Stimulated activated CD8-positive, alpha-beta memory T cell treated with anti-CD3 and anti-CD28 coated beads, Interleukin-12 subunit alpha, Interleukin-12 subunit beta, amount 100 ng/mL, for 24 hours (primary cell): Measurements from ENCODE around the gene M1AP.
"Not testable (repeated sequence)": the region's sequence is repeated elsewhere in the genome, so short reads cannot be mapped to it uniquely, and the experiment has no call there.

Source experiments
- DNase-seq: peaks from one replicate; pipeline ENCODE4 v3.0.0-alpha.2; 2020; ENCODE audit errors: extremely low read depth

Gene M1AP

GRCh38 chr2:74564222-74564621, 83.9 kb downstream of the M1AP start:
- no peak for DNase-seq

GRCh38 chr2:74562126-74562775, 85.9 kb downstream of the M1AP start:
- no peak for DNase-seq

- DNase-seq, result not testable (repeated sequence)
Measured at GRCh38 chr2:74561022-74561421, 87.1 kb downstream of the M1AP start.

- DNase-seq, result no peak
Measured at GRCh38 chr2:74560591-74560990, 87.5 kb downstream of the M1AP start.

- DNase-seq, result no peak
Measured at GRCh38 chr2:74559912-74560311, 88.2 kb downstream of the M1AP start.

GRCh38 chr2:74558284-74559230, 89.6 kb downstream of the M1AP start:
- no peak for DNase-seq

GRCh38 chr2:74556831-74557370, 91.2 kb downstream of the M1AP start:
- no peak for DNase-seq

GRCh38 chr2:74556159-74556558, 92.0 kb downstream of the M1AP start:
- DNase-seq, result no peak

GRCh38 chr2:74555610-74556103, 92.5 kb downstream of the M1AP start:
- no peak for DNase-seq

- DNase-seq, result no peak
Measured at GRCh38 chr2:74554820-74555531, 93.2 kb downstream of the M1AP start.

GRCh38 chr2:74553892-74554819, 94.0 kb downstream of the M1AP start, which contains the start of the genes DOK1 and LOXL3:
Gene DOK1 (plus strand): TSS chr2:74554720. CDS start chr2:74554755, 35 bp downstream.
Gene LOXL3 (minus strand): TSS chr2:74553942. CDS start chr2:74552634, 1,308 bp downstream.
- DNase-seq, result peak; percentile 68

GRCh38 chr2:74552914-74553811, 95.0 kb downstream of the M1AP start:
- no peak for DNase-seq

GRCh38 chr2:74551942-74552913, 95.9 kb downstream of the M1AP start:
- DNase-seq, result no peak

- no peak for DNase-seq
Measured at GRCh38 chr2:74551530-74551929, 96.6 kb downstream of the M1AP start.

- DNase-seq, result no peak
Measured at GRCh38 chr2:74550231-74550630, 97.9 kb downstream of the M1AP start.

GRCh38 chr2:74548900-74549826, 99.0 kb downstream of the M1AP start:
- no peak for DNase-seq

GRCh38 chr2:74548285-74548899, 99.7 kb downstream of the M1AP start:
- no peak for DNase-seq
